K562 (cell line): Measurements from ENCODE around the gene VEGFB. TPM values are rescaled to one million over a fixed set of nuclear protein-coding genes. Genes with fewer than 3 reads are reported as not detected.

ENCODE experiments used
- ATAC-seq: fragments of 200-7000 bp; cut with Tn5 transposase; 3 replicates; pipeline ENCODE4 v1.9.1; 2020; ENCODE audit warnings: moderate library complexity
- BruUV-seq: library from RNA; stranded (reverse); fragments of 400-500 nt; replicated peaks from 2 replicates; lab custom pipeline; 2021; lab: Mats Ljungman, UMichigan
- CTCF ChIA-PET: fragments of 300-600 bp; formaldehyde crosslinking; extraction: SDS; loops from one replicate; lab custom pipeline; 2021; ENCODE audit warnings: low intra/inter-chr PET ratio; lab: Yijun Ruan, JAX
- POLR2A ChIA-PET: fragments of 300-600, 350-650 bp; sonication (Branson Sonifier 250); formaldehyde crosslinking; extraction: SDS; loops from one replicate; lab custom pipeline; 2021; ENCODE audit warnings: antibody characterized with exemption, inconsistent platforms; lab: Yijun Ruan, JAX
- DNase-seq, 4 experiments: peaks; one replicate each; pipeline versions ENCODE4 v3.0.0 to v3.0.0-alpha.2; 2011 to 2018; ENCODE audit warnings: low spot score in 3 of 4, mixed read lengths in 3 of 4; ENCODE audit errors: extremely low read depth in 1 of 4
- FAIRE-seq: peaks from 2 replicates; lab custom pipeline; 2011; peaks lifted over from hg19 to GRCh38; lab: Jason Lieb, UNC
- H2AFZ ChIP-seq: 2 replicates; pipeline ENCODE4 v1.6.0; 2011; ENCODE audit warnings: low read depth, low read length, control low read depth, inconsistent platforms
- H3K27ac ChIP-seq: fragments of 200-600 bp; 3 replicates; pipeline ENCODE4 v1.8.0; 2011; ENCODE audit warnings: low read depth, mild to moderate bottlenecking, control low read depth, inconsistent platforms, low read length, moderate library complexity, mixed read lengths; ENCODE audit errors: extremely low read depth
- H3K27me3 ChIP-seq, 2 experiments: fragments of 300-600 bp in 1 of 2; 2 replicates in 1 of 2; 3 replicates in 1 of 2; pipeline versions ENCODE4 v1.6.0 to v1.8.0; 2011; ENCODE audit warnings: inconsistent platforms in 2 of 2, low read length in 2 of 2, mild to moderate bottlenecking in 1 of 2, mixed read lengths in 1 of 2, moderate library complexity in 1 of 2; ENCODE audit not compliant: control insufficient read depth in 2 of 2, insufficient read depth in 2 of 2
- H3K36me3 ChIP-seq: fragments of 300-600 bp; 3 replicates; pipeline ENCODE4 v1.8.0; 2011; ENCODE audit warnings: mild to moderate bottlenecking, low read length, inconsistent platforms; ENCODE audit not compliant: control insufficient read depth, insufficient read depth
- H3K4me1 ChIP-seq, 2 experiments: fragments of 200-600 bp in 1 of 2; replicated peaks in 1 of 2; 2 replicates in 1 of 2; 3 replicates in 1 of 2; pipeline versions ENCODE4 v1.5.1 to v1.8.0; 2011; ENCODE audit warnings: inconsistent platforms in 2 of 2, low read length in 2 of 2, mild to moderate bottlenecking in 1 of 2, mixed read lengths in 1 of 2, moderate library complexity in 1 of 2; ENCODE audit not compliant: control insufficient read depth in 2 of 2, insufficient read depth in 2 of 2
- H3K4me2 ChIP-seq: 2 replicates; pipeline ENCODE4 v1.6.1; 2011; ENCODE audit warnings: low read length, control low read depth, inconsistent platforms, mixed read lengths; ENCODE audit not compliant: insufficient read depth
- H3K4me3 ChIP-seq: fragments of 200-600 bp; sonication (generic), shearing (Covaris generic); 2 replicates; pipeline ENCODE4 v1.5.1; 2016; ENCODE audit warnings: control low read depth, inconsistent platforms
- H3K79me2 ChIP-seq: fragments of 200-600 bp; 3 replicates; pipeline ENCODE4 v1.8.0; 2011; ENCODE audit warnings: low read length, inconsistent platforms; ENCODE audit not compliant: control insufficient read depth, insufficient read depth
- H3K9ac ChIP-seq, 2 experiments: 2 replicates each; pipeline versions ENCODE4 v1.6.0 to v1.6.1; 2011; ENCODE audit warnings: low read depth in 2 of 2, low read length in 2 of 2, control low read depth in 1 of 2, inconsistent platforms in 1 of 2, mild to moderate bottlenecking in 1 of 2, mixed read lengths in 1 of 2; ENCODE audit not compliant: insufficient read depth in 1 of 2
- H3K9me1 ChIP-seq: one replicate; pipeline ENCODE4 v1.6.0; 2011; ENCODE audit warnings: inconsistent platforms, mild to moderate bottlenecking, low read length, moderate library complexity; ENCODE audit not compliant: control insufficient read depth, insufficient read depth
- H3K9me3 ChIP-seq: replicated peaks from 2 replicates; pipeline ENCODE4 v1.5.1; 2011; ENCODE audit warnings: low read depth, low read length, inconsistent platforms; ENCODE audit not compliant: control insufficient read depth, insufficient read depth
- H4K20me1 ChIP-seq: replicated peaks from 2 replicates; pipeline ENCODE4 v1.6.1; 2011; ENCODE audit warnings: low read length, inconsistent platforms, mixed read lengths; ENCODE audit not compliant: control insufficient read depth, insufficient read depth
- CEBPG ChIP-seq, 3 experiments: fragments of 200-800 bp in 1 of 3; sonication (Bioruptor generic) in 1 of 3; sonication (generic) in 1 of 3; formaldehyde crosslinking in 1 of 3; IDR thresholded peaks in 2 of 3; conservative IDR thresholded peaks in 1 of 3; 2 replicates each; pipeline versions ENCODE4 v1.6.1 to v1.8.0; 2016 to 2022; ENCODE audit warnings: missing compliant biosample characterization in 2 of 3, missing genetic modification characterization in 2 of 3, mild to moderate bottlenecking in 1 of 3, missing genetic modification reagents in 1 of 3
- KLF13 ChIP-seq: fragments of 450-650 bp; IDR thresholded peaks from 2 replicates; pipeline ENCODE4 v1.6.1; 2016; ENCODE audit warnings: missing genetic modification characterization, low read depth, mild to moderate bottlenecking, missing compliant biosample characterization, moderate library complexity, borderline replicate concordance
- POLR2G ChIP-seq: fragments of 200-400 bp; formaldehyde crosslinking; IDR thresholded peaks from 2 replicates; pipeline ENCODE4 v1.6.1; 2017; ENCODE audit warnings: low read depth, mild to moderate bottlenecking, antibody characterized with exemption, low read length, moderate library complexity
- RBFOX2 ChIP-seq: fragments of 200-400 bp; formaldehyde crosslinking; IDR thresholded peaks from 2 replicates; pipeline ENCODE4 v1.6.1; 2017; ENCODE audit warnings: low read depth, mild to moderate bottlenecking, low read length, moderate library complexity
- RUNX1 ChIP-seq: sonication (generic); IDR thresholded peaks from 2 replicates; pipeline ENCODE4 v1.6.1; 2016; ENCODE audit warnings: antibody characterized with exemption, low read depth
- SAFB2 ChIP-seq: fragments of 200-400 bp; formaldehyde crosslinking; IDR thresholded peaks from 2 replicates; pipeline ENCODE4 v1.6.1; 2018; ENCODE audit warnings: borderline replicate concordance, low read length, low read depth, moderate library complexity; ENCODE audit not compliant: severe bottlenecking
- SMARCA5 ChIP-seq: fragments of 450-650 bp; IDR thresholded peaks from 2 replicates; pipeline ENCODE4 v1.6.1; 2016
- SP2 ChIP-seq: IDR thresholded peaks from 2 replicates; pipeline ENCODE4 v1.6.1; 2011; ENCODE audit warnings: mild to moderate bottlenecking, low read depth, low read length, moderate library complexity; ENCODE audit not compliant: poor library complexity, severe bottlenecking; ENCODE audit errors: extremely low read depth
- WGBS: fragments of 100-300 bp; shearing (Covaris generic); methylation state at CpG from one replicate; pipeline ENCODE4 v1.1.6; 2016; ENCODE audit warnings: low coverage, mixed read lengths; ENCODE audit not compliant: insufficient coverage; ENCODE audit errors: missing lambda C conversion rate; 5-methylcytosine and 5-hydroxymethylcytosine counted together
- in situ Hi-C: fragments of 300-500 bp; cut with MboI; formaldehyde crosslinking; loops from 4 replicates; pipeline ENCODE4 v1.15.0; 2018; ENCODE audit warnings: inconsistent platforms, mixed read lengths
- intact Hi-C: fragments of 100-400 bp; cut with micrococcal nuclease; formaldehyde crosslinking; loops from 2 replicates; pipeline ENCODE4 v1.14.2; 2022
- polyA plus RNA-seq, 8 experiments: library from polyadenylated mRNA; depleted of rRNA in 4 of 8; stranded (reverse) in 5 of 8; unstranded in 3 of 8; fragments of >200 nt; fragmentation: Nextera tagmentation in 2 of 8; fragmentation: Illumina TruSeq in 1 of 8; extraction: Ambion mirVana in 2 of 8; extraction: Trizol in 1 of 8; gene quantifications; 2 replicates each; pipeline versions ENCODE4 v1.2.1 to v1.2.3, GENCODE V29; 2011 to 2014; ENCODE audit warnings: inconsistent platforms in 1 of 8, missing spikeins in 1 of 8
- total RNA-seq, 7 experiments: library from RNA; depleted of rRNA in 6 of 7; stranded (reverse); fragments of >200 nt in 6 of 7; fragmentation: Illumina TruSeq in 2 of 7; extraction: Trizol in 2 of 7; gene quantifications; 2 replicates each; pipeline versions ENCODE4 v1.2.1 to v1.2.3, GENCODE V29; 2011 to 2021; ENCODE audit warnings: low replicate concordance in 1 of 7
- TF ChIP-seq, protein P1 (sequence below): fragments of 250-450 bp; sonication (Bioruptor Pico); IDR thresholded peaks from 2 replicates; pipeline ENCODE4 v1.5.0; 2020; ENCODE audit warnings: mild to moderate bottlenecking
- TF ChIP-seq, protein P2 (sequence below): fragments of 450-650 bp; IDR thresholded peaks from 2 replicates; pipeline ENCODE4 v1.6.1; 2016
- TF ChIP-seq, protein P3 (sequence below): sonication (generic); formaldehyde crosslinking; IDR thresholded peaks from 2 replicates; pipeline ENCODE4 v1.8.1; 2023; ENCODE audit warnings: mild to moderate bottlenecking, missing genetic modification reagents
- TF ChIP-seq, protein P4 (sequence below), 3 experiments: IDR thresholded peaks in 2 of 3; conservative IDR thresholded peaks in 1 of 3; 2 replicates each; pipeline ENCODE4 v1.5.1; 2011 to 2012; ENCODE audit warnings: low read length in 3 of 3, mild to moderate bottlenecking in 3 of 3, control low read depth in 2 of 3, improper control_type of control experiment in 1 of 3, inconsistent platforms in 1 of 3, low read depth in 1 of 3, mixed read lengths in 1 of 3, moderate library complexity in 1 of 3; ENCODE audit not compliant: insufficient read depth in 2 of 3

Gene VEGFB
- total and polyA plus RNA-seq, 9 of the 15 experiments (the other 6 are each of a cell fraction or from before 2014, with no cell fraction given), result 11.0 to 83.4 (median 25.7) TPM

DNA sequence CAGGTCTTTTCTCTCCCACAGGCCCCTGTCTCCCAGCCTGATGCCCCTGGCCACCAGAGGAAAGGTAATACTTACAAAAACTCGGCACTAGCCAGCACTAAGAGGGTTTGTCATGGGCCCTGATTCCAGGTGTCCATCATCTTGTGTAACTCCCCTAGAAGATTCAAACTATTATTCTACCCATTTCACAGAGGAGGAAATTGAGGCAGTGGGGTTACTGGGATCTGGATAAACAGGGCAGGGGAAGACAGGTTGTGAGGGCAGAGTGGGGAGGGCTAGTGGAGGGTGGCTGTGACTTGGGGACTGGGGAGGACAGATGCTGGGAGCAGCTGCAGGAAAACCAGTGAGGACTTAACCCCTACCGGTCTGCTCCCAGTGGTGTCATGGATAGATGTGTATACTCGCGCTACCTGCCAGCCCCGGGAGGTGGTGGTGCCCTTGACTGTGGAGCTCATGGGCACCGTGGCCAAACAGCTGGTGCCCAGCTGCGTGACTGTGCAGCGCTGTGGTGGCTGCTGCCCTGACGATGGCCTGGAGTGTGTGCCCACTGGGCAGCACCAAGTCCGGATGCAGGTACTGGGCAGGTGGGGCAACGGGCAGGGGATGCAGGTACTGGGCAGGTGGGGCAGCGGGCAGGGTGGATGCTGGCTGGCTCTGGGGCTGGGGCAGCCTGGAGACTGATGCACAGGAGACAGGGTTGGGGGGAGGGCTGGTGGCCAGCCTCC is 1.2 kb downstream of the VEGFB start:
- no peak for FAIRE-seq
- Histone ChIP-seq H3K36me3 (peaks cover 43% of the 10 kb centered on the region; the same call in 2 of the 3 replicates), H3K9me3 (no peaks in the 10 kb centered on the region), H3K4me2 (peak overlapping the region; percentile 88), H3K79me2 (peaks cover 44% of the 10 kb centered on the region), H3K27ac (no peak overlapping the region; the same call in 2 of the 3 replicates), H3K9me1 (no peaks in the 10 kb centered on the region), H3K4me3 (peak overlapping the region; percentile 71), H3K27me3 (no peaks in the 10 kb centered on the region), H3K4me1 (peaks cover 38 to 66% of the 10 kb centered on the region in 2 experiments), H2AFZ (no peak overlapping the region), H4K20me1 (no peaks in the 10 kb centered on the region), H3K9ac (peak overlapping the region; percentile 38 to 91)
- ChIA-PET POLR2A (interaction anchor here (1.0 to 1.6 kb wide), 3 partner anchors 10 to 36 kb away, joined by 3 to 4 read pairs (median 3); partner anchors contain the start of genes NUDT22, PPP1R14B and TRPT1), CTCF (no interaction called here)
- 91% methylated on average over 10 of the region's 12 CpGs for WGBS
- no peak for ATAC-seq
- BruUV-seq, result TSS peak; percentile 34
- DNase-seq, result no peak
- in situ Hi-C loops (no loop called here), intact Hi-C loops (no loop called here)
- TF ChIP-seq SAFB2, result no peak
- TF ChIP-seq, protein P1, sequence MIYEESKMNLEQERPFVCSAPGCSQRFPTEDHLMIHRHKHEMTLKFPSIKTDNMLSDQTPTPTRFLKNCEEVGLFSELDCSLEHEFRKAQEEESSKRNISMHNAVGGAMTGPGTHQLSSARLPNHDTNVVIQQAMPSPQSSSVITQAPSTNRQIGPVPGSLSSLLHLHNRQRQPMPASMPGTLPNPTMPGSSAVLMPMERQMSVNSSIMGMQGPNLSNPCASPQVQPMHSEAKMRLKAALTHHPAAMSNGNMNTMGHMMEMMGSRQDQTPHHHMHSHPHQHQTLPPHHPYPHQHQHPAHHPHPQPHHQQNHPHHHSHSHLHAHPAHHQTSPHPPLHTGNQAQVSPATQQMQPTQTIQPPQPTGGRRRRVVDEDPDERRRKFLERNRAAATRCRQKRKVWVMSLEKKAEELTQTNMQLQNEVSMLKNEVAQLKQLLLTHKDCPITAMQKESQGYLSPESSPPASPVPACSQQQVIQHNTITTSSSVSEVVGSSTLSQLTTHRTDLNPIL (CRISPR knock-in tag), result no peak
- TF ChIP-seq, protein P2, sequence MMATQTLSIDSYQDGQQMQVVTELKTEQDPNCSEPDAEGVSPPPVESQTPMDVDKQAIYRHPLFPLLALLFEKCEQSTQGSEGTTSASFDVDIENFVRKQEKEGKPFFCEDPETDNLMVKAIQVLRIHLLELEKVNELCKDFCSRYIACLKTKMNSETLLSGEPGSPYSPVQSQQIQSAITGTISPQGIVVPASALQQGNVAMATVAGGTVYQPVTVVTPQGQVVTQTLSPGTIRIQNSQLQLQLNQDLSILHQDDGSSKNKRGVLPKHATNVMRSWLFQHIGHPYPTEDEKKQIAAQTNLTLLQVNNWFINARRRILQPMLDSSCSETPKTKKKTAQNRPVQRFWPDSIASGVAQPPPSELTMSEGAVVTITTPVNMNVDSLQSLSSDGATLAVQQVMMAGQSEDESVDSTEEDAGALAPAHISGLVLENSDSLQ, result 0 out of 2 replicates have a peak, but pooled peaks have one; percentile 12
- no peak for TF ChIP-seq CEBPG (CRISPR knock-in tag; IDR thresholded peaks at IDR 0.05)
- no peak for TF ChIP-seq CEBPG (tag; conservative IDR thresholded peaks at IDR 0.05 in 1 of 2, IDR thresholded peaks at IDR 0.05 in 1 of 2)
- TF ChIP-seq, protein P3, sequence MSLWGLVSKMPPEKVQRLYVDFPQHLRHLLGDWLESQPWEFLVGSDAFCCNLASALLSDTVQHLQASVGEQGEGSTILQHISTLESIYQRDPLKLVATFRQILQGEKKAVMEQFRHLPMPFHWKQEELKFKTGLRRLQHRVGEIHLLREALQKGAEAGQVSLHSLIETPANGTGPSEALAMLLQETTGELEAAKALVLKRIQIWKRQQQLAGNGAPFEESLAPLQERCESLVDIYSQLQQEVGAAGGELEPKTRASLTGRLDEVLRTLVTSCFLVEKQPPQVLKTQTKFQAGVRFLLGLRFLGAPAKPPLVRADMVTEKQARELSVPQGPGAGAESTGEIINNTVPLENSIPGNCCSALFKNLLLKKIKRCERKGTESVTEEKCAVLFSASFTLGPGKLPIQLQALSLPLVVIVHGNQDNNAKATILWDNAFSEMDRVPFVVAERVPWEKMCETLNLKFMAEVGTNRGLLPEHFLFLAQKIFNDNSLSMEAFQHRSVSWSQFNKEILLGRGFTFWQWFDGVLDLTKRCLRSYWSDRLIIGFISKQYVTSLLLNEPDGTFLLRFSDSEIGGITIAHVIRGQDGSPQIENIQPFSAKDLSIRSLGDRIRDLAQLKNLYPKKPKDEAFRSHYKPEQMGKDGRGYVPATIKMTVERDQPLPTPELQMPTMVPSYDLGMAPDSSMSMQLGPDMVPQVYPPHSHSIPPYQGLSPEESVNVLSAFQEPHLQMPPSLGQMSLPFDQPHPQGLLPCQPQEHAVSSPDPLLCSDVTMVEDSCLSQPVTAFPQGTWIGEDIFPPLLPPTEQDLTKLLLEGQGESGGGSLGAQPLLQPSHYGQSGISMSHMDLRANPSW (CRISPR knock-in tag), result no peak
- TF ChIP-seq, protein P4, sequence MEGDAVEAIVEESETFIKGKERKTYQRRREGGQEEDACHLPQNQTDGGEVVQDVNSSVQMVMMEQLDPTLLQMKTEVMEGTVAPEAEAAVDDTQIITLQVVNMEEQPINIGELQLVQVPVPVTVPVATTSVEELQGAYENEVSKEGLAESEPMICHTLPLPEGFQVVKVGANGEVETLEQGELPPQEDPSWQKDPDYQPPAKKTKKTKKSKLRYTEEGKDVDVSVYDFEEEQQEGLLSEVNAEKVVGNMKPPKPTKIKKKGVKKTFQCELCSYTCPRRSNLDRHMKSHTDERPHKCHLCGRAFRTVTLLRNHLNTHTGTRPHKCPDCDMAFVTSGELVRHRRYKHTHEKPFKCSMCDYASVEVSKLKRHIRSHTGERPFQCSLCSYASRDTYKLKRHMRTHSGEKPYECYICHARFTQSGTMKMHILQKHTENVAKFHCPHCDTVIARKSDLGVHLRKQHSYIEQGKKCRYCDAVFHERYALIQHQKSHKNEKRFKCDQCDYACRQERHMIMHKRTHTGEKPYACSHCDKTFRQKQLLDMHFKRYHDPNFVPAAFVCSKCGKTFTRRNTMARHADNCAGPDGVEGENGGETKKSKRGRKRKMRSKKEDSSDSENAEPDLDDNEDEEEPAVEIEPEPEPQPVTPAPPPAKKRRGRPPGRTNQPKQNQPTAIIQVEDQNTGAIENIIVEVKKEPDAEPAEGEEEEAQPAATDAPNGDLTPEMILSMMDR (IDR thresholded peaks at IDR 0.05 in 2 of 3, conservative IDR thresholded peaks at IDR 0.05 in 1 of 3; ENCODE audit: insufficient read depth in 2 of 3, low read depth in 1 of 3, low read length in 3 of 3), result no peak
- no peak for TF ChIP-seq RUNX1
- peak; percentile 87 for TF ChIP-seq SMARCA5
- TF ChIP-seq KLF13, result no peak
- TF ChIP-seq POLR2G, result peak; percentile 41; the same call in 1 of the 2 replicates
- no peak for TF ChIP-seq SP2
- 0 out of 2 replicates have a peak, but pooled peaks have one; percentile 15 for TF ChIP-seq RBFOX2
